ENCODE results near the gene SLC17A7. TPM values are rescaled to one million over a fixed set of nuclear protein-coding genes. Genes with fewer than 3 reads are reported as not detected.

Gene SLC17A7
- total RNA-seq, 4 donors from 2014 or later, result 0.60 to 1.2 (median 1.1) TPM

GRCh38 chr19:49421878-49422202 is 19.5 kb downstream of the SLC17A7 start:
- TF ChIP-seq POLR2A (IDR thresholded peaks at IDR 0.05) (no peak), CTCF (IDR thresholded peaks at IDR 0.05) (no peak), EP300 (IDR thresholded peaks at IDR 0.05) (no peak), POLR2AphosphoS5 (IDR thresholded peaks at IDR 0.05) (no peak)
- Histone ChIP-seq H3K36me3 (no peaks in the 10 kb centered on the region), H3K4me1 (peaks cover 31% of the 10 kb centered on the region), H3K27me3 (peaks cover 99% of the 10 kb centered on the region), H3K27ac (no peak overlapping the region), H3K9me3 (no peaks in the 10 kb centered on the region), H3K4me3 (no peak overlapping the region)
- WGBS, result 32% methylated on average over 3 of the region's 3 CpGs
- DNase-seq (ENCODE audit: low spot score in 2 of 2), result no peak

DNA sequence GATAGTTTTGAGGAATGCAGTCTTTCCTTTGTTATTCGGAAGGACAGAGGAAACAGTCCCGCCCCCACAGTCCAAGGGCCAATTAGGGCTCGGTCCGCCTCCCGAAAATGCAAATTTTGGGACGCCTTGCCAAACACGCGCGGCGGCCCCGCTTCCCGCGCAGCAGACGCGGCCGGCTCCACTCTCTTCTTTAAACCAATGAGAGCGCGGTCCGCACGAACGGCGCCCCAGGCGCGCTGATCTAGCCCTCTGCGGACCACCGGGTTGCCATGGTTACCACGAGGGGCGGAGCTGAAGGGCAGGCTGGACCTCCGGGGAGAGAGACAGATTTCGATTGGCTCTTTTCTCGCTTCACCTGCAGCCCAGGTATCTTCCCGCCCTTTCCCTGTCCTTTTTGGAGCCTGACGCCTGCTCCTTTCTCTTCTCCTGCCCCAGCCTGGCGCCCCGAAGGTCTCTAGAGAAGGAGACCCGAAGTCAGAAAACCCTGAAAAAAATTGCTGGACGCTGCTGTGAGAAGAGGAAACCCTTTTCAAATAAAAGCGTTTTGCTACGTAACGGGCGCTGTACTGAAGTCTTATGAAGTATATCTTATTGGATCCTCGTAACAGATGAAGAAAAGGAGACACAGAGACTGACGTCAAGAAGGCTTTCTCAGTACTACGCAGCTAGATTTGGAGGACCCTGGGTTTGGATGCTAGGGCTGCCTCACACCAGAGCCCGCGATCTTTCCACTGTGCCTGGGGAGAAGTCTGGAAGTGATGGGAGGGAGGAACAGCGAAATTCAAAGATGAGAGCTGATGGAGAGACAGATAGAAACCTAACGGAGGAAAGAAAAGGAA is 20.1 kb downstream of the SLC17A7 start:
- TF ChIP-seq POLR2A (IDR thresholded peaks at IDR 0.05) (no peak), CTCF (IDR thresholded peaks at IDR 0.05) (no peak), EP300 (IDR thresholded peaks at IDR 0.05) (no peak), POLR2AphosphoS5 (IDR thresholded peaks at IDR 0.05) (no peak)
- H3K9me3 ChIP-seq, result no peaks in the 10 kb centered on the region
- H3K36me3 ChIP-seq, result no peaks in the 10 kb centered on the region
- H3K4me3 ChIP-seq, result no peak overlapping the region
- 10% methylated on average over 45 of the region's 48 CpGs for WGBS
- H3K27ac ChIP-seq, result no peak overlapping the region
- no peak for DNase-seq (ENCODE audit: low spot score in 2 of 2)
- peaks cover 31% of the 10 kb centered on the region for H3K4me1 ChIP-seq
- peaks cover 99% of the 10 kb centered on the region for H3K27me3 ChIP-seq

- no peak for TF ChIP-seq CTCF (IDR thresholded peaks at IDR 0.05)
- TF ChIP-seq EP300 (IDR thresholded peaks at IDR 0.05), result no peak
- no peak for TF ChIP-seq POLR2A (IDR thresholded peaks at IDR 0.05)
- TF ChIP-seq POLR2AphosphoS5 (IDR thresholded peaks at IDR 0.05), result no peak
- 71% methylated on average over 2 of the region's 2 CpGs for WGBS
- peaks cover 31% of the 10 kb centered on the region for H3K4me1 ChIP-seq
Observed at GRCh38 chr19:49420227-49420626, 21.1 kb downstream of the SLC17A7 start.

GRCh38 chr19:49419173-49419572 is 22.2 kb downstream of the SLC17A7 start:
- Histone ChIP-seq H3K4me1 (peaks cover 31% of the 10 kb centered on the region), H3K4me3 (no peak overlapping the region), H3K9me3 (no peaks in the 10 kb centered on the region), H3K27ac (no peak overlapping the region), H3K27me3 (peaks cover 88% of the 10 kb centered on the region), H3K36me3 (no peaks in the 10 kb centered on the region)
- TF ChIP-seq EP300 (IDR thresholded peaks at IDR 0.05) (no peak), POLR2AphosphoS5 (IDR thresholded peaks at IDR 0.05) (no peak), POLR2A (IDR thresholded peaks at IDR 0.05) (no peak), CTCF (IDR thresholded peaks at IDR 0.05) (no peak)
- no peak for DNase-seq (ENCODE audit: low spot score in 2 of 2)
- WGBS, result 75% methylated on average over 2 of the region's 2 CpGs

More at GRCh38 chr19:49420227-49420626, 21.1 kb downstream of the SLC17A7 start:
- Histone ChIP-seq H3K27ac (no peak overlapping the region), H3K27me3 (peaks cover 94% of the 10 kb centered on the region), H3K9me3 (no peaks in the 10 kb centered on the region), H3K36me3 (no peaks in the 10 kb centered on the region), H3K4me3 (no peak overlapping the region)
- DNase-seq (ENCODE audit: low spot score in 2 of 2), result no peak

- TF ChIP-seq EP300 (IDR thresholded peaks at IDR 0.05) (no peak), POLR2AphosphoS5 (IDR thresholded peaks at IDR 0.05) (no peak), POLR2A (IDR thresholded peaks at IDR 0.05) (no peak), CTCF (IDR thresholded peaks at IDR 0.05) (no peak)
- no peak overlapping the region for H3K4me3 ChIP-seq
- WGBS, result 89% methylated on average over 5 of the region's 5 CpGs
- no peak overlapping the region for H3K27ac ChIP-seq
- peaks cover 27% of the 10 kb centered on the region for H3K4me1 ChIP-seq
- H3K9me3 ChIP-seq, result no peaks in the 10 kb centered on the region
- peaks cover 82% of the 10 kb centered on the region for H3K27me3 ChIP-seq
- DNase-seq (ENCODE audit: low spot score in 2 of 2), result no peak
- no peaks in the 10 kb centered on the region for H3K36me3 ChIP-seq
Observed at GRCh38 chr19:49418511-49418910, 22.8 kb downstream of the SLC17A7 start.

Data from suprapubic skin (tissue), 4 donors.